B cell (primary cell): ENCODE results near the gene NAIF1. TPM values are rescaled to one million over a fixed set of nuclear protein-coding genes. Genes with fewer than 3 reads are reported as not detected.

ENCODE experiments used
- ATAC-seq: fragments of 200-7000 bp; cut with Tn5 transposase; one replicate; pipeline ENCODE4 v1.10.0; 2021; ENCODE audit warnings: low read depth, mild to moderate bottlenecking, moderate number of reproducible peaks, moderate library complexity
- CTCF ChIA-PET: fragments of 350-600 bp; sonication (Branson Sonifier 250); formaldehyde crosslinking; loops from one replicate; lab custom pipeline; 2021; ENCODE audit warnings: antibody characterized with exemption, inconsistent platforms; lab: Charles Lee
- POLR2A ChIA-PET: fragments of 350-600 bp; sonication (Branson Sonifier 250); formaldehyde crosslinking; loops from one replicate; lab custom pipeline; 2021; ENCODE audit warnings: antibody characterized with exemption; lab: Charles Lee
- DNase-seq: peaks from one replicate; pipeline ENCODE4 v3.0.0; 2013
- H2AFZ ChIP-seq: 2 replicates; pipeline ENCODE4 v1.6.1; 2012; ENCODE audit warnings: mild to moderate bottlenecking, low read depth, low read length; ENCODE audit not compliant: insufficient read depth, poor library complexity, severe bottlenecking
- H3K27ac ChIP-seq, 2 donors: 1 replicate in 1 of 2; 2 replicates in 1 of 2; pipeline ENCODE4 v1.5.1; 2012 to 2013; ENCODE audit warnings: low read length in 2 of 2, mild to moderate bottlenecking in 2 of 2, moderate library complexity in 1 of 2
- H3K27me3 ChIP-seq, 4 experiments: fragments of 200-600 bp in 1 of 4; sonication (generic) in 1 of 4; replicated peaks in 1 of 4; 1 replicate in 2 of 4; 2 replicates in 2 of 4; pipeline versions ENCODE4 v1.6.1 to v1.7.0; 2013 to 2016; ENCODE audit warnings: low read length in 3 of 4, mild to moderate bottlenecking in 2 of 4, mixed read lengths in 1 of 4, moderate library complexity in 1 of 4; ENCODE audit not compliant: insufficient read depth in 4 of 4, control insufficient read depth in 3 of 4; ENCODE audit errors: control extremely low read depth in 1 of 4
- H3K36me3 ChIP-seq, 2 experiments: replicated peaks in 1 of 2; 1 replicate in 1 of 2; 2 replicates in 1 of 2; pipeline versions ENCODE4 v1.6.1 to v1.7.1; 2013; ENCODE audit warnings: low read length in 1 of 2; ENCODE audit not compliant: insufficient read depth in 2 of 2, control insufficient read depth in 1 of 2; ENCODE audit errors: control extremely low read depth in 1 of 2, extremely low read depth in 1 of 2
- H3K4me1 ChIP-seq, 2 donors: fragments of 200-600 bp in 1 of 2; sonication (generic) in 1 of 2; 1 replicate in 1 of 2; 2 replicates in 1 of 2; pipeline versions ENCODE4 v1.5.1 to v1.6.1; 2013 to 2017; ENCODE audit warnings: low read length in 2 of 2; ENCODE audit not compliant: control insufficient read depth in 2 of 2, insufficient read depth in 2 of 2
- H3K4me2 ChIP-seq: replicated peaks from 2 replicates; pipeline ENCODE3; 2012; ENCODE audit warnings: mild to moderate bottlenecking, low read depth, low read length; ENCODE audit not compliant: poor library complexity, severe bottlenecking
- H3K4me3 ChIP-seq, 5 experiments: fragments of 200-600 bp in 1 of 5; sonication (generic) in 1 of 5; 1 replicate in 3 of 5; 2 replicates in 2 of 5; pipeline versions ENCODE4 v1.5.1 to v1.7.0; 2011 to 2016; ENCODE audit warnings: low read length in 4 of 5, mild to moderate bottlenecking in 4 of 5, low read depth in 2 of 5, control low read depth in 1 of 5, moderate library complexity in 1 of 5; ENCODE audit not compliant: insufficient read depth in 1 of 5; ENCODE audit errors: control extremely low read depth in 1 of 5, extremely low read depth in 1 of 5
- H3K79me2 ChIP-seq: fragments of 200-600 bp; sonication (generic); one replicate; pipeline ENCODE4 v1.6.0; 2016; ENCODE audit warnings: low read length; ENCODE audit not compliant: control insufficient read depth, insufficient read depth
- H3K9ac ChIP-seq: fragments of 200-600 bp; sonication (generic); 2 replicates; pipeline ENCODE4 v1.6.1; 2017; ENCODE audit warnings: mild to moderate bottlenecking, low read length, moderate library complexity
- H3K9me3 ChIP-seq, 3 donors: one replicate each; pipeline versions ENCODE4 v1.6.1 to v1.7.1; 2013; ENCODE audit warnings: low read length in 2 of 3; ENCODE audit not compliant: control insufficient read depth in 2 of 3, insufficient read depth in 1 of 3; ENCODE audit errors: control extremely low read depth in 1 of 3
- H4K20me1 ChIP-seq: 2 replicates; pipeline ENCODE4 v1.6.0; 2012; ENCODE audit warnings: mild to moderate bottlenecking, low read length; ENCODE audit not compliant: insufficient read depth, control insufficient read depth, poor library complexity, severe bottlenecking
- H3K27ac Mint-ChIP-seq: one replicate; pipeline ENCODE4 v1.8.0; 2021; ENCODE audit warnings: mixed read lengths
- H3K27me3 Mint-ChIP-seq: one replicate; pipeline ENCODE4 v1.8.0; 2021; ENCODE audit warnings: mixed read lengths
- H3K4me1 Mint-ChIP-seq: one replicate; pipeline ENCODE4 v1.8.0; 2021; ENCODE audit warnings: mixed read lengths
- H3K4me3 Mint-ChIP-seq: one replicate; pipeline ENCODE4 v1.8.0; 2021; ENCODE audit warnings: mixed read lengths
- H3K9me3 Mint-ChIP-seq: one replicate; pipeline ENCODE4 v1.8.0; 2022; ENCODE audit warnings: mixed read lengths; ENCODE audit not compliant: insufficient read depth
- EZH2 ChIP-seq: IDR thresholded peaks from 2 replicates; pipeline ENCODE4 v1.6.1; 2012; ENCODE audit warnings: borderline replicate concordance, low read depth, mild to moderate bottlenecking, moderate library complexity, low read length; ENCODE audit not compliant: insufficient read depth, poor library complexity, severe bottlenecking
- WGBS: methylation state at CpG from one replicate; pipeline ENCODE4 v1.1.5; 2013; ENCODE audit warnings: missing lambda C conversion rate; ENCODE audit not compliant: insufficient coverage; 5-methylcytosine and 5-hydroxymethylcytosine counted together
- intact Hi-C: fragments of 100-400 bp; cut with micrococcal nuclease; formaldehyde crosslinking; loops from one replicate; pipeline ENCODE4 v1.10.0; 2022
- polyA minus RNA-seq: library from RNA; depleted of rRNA, polyadenylated mRNA; stranded (reverse); fragments of >200 nt; gene quantifications from 2 replicates; pipeline ENCODE4 v1.2.3, GENCODE V29; 2012
- polyA plus RNA-seq: library from polyadenylated mRNA; depleted of rRNA; stranded (reverse); fragments of >200 nt; gene quantifications from 2 replicates; pipeline ENCODE4 v1.2.3, GENCODE V29; 2012
- total RNA-seq, 2 donors: library from RNA; stranded (reverse); fragments of 120-200 nt in 1 of 2; gene quantifications; 1 replicate in 1 of 2; 2 replicates in 1 of 2; pipeline versions ENCODE4 v1.2.3 to v1.2.4, GENCODE V29; 2013 to 2022
- TF ChIP-seq, protein P1 (sequence below): fragments of 200-600 bp; IDR thresholded peaks from one replicate; pipeline ENCODE4 v1.8.0; 2022; ENCODE audit warnings: antibody characterized with exemption, mild to moderate bottlenecking

The NAIF1 gene, protein sequence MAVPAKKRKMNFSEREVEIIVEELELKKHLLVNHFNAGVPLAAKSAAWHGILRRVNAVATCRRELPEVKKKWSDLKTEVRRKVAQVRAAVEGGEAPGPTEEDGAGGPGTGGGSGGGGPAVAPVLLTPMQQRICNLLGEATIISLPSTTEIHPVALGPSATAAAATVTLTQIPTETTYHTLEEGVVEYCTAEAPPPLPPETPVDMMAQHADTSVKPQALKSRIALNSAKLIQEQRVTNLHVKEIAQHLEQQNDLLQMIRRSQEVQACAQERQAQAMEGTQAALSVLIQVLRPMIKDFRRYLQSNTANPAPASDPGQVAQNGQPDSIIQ
- total RNA-seq = 11.4 and 12.9 TPM in 2 replicates
- 15.2 TPM for total RNA-seq (2013)
- polyA plus RNA-seq = 12.6 and 16.6 TPM in 2 replicates
- polyA minus RNA-seq = 18.6 and 20.9 TPM in 2 replicates

DNA sequence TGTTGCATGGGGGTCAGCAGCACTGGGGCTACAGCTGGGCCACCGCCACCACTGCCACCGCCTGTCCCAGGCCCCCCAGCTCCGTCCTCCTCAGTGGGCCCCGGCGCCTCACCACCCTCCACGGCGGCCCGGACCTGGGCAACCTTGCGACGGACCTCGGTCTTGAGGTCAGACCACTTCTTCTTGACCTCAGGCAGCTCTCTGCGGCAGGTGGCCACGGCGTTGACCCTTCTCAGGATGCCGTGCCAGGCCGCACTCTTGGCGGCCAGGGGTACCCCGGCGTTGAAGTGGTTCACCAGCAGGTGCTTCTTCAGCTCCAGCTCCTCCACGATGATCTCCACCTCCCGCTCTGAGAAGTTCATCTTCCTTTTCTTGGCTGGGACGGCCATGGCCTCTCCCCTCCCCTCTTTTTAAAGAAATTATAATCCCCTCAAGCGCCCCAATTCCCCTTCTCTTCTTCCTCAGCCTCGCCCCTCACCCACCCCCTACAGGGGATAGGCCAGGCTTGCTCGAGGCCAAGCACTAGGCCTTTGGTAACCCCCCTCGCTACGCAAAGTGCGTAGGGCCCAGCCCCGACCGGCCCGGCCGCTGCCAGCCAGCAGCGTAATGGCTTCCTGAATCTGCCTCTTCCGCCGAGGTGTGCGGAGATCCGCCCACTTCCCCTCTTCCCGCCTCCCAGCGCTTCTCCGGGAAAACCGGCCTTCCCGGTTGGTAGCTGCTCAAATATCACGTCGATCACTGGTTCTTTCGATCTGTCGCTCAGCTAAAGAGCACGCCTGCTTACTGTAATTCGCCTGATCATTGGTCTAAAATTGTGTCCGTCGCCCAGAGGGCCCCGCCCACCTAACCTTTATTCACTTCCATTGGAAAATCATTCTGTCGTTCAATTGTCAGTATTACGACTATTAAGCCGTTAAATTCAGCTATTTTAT, at the start of gene NAIF1:
NAIF1 (minus strand) TSS at position 608 of the 932 bp plus-strand sequence; CDS start at position 389, 219 bp downstream.
- POLR2A ChIA-PET = interaction anchor here (0.5 to 2.1 kb wide), 7 partner anchors 11 to 276 kb away, joined by 3 to 7 read pairs (median 5); partner anchors contain the start of gene EEIG1
- Histone ChIP-seq H3K9me3 (peaks cover 0 to 3% (median 0%) of the 10 kb centered on the region in 3 donors), H3K79me2 (peaks cover 79% of the 10 kb centered on the region), H3K4me2 (peak within 1 kb of the TSS; percentile 94), H3K36me3 (peaks cover 0 to 5% of the 10 kb centered on the region in 2 experiments), H3K27ac (peak within 1 kb of the TSS; percentile 82 to 95), H2AFZ (peak within 1 kb of the TSS; percentile 73), H3K9ac (peak within 1 kb of the TSS; percentile 91), H3K27me3 (no peaks in the 10 kb centered on the region), H3K4me3 (peak within 1 kb of the TSS; percentile 74 to 100 (median 98)), H4K20me1 (no peaks in the 10 kb centered on the region), H3K4me1 (peaks cover 59 to 74% of the 10 kb centered on the region in 2 donors)
- Mint-ChIP-seq H3K9me3 (no peaks in the 10 kb centered on the region), H3K4me3 (no peak within 1 kb of the TSS), H3K27me3 (no peaks in the 10 kb centered on the region), H3K4me1 (peaks cover 58% of the 10 kb centered on the region), H3K27ac (peak within 1 kb of the TSS; percentile 57)
- DNase-seq = peak; percentile 99
- intact Hi-C loops = loop anchor here (1.0 to 10.0 kb wide), 10 partner anchors 27 to 1768 kb away; partner anchors contain the start of genes C9orf78, CDK9, DOLPP1 and LRSAM1
- CTCF ChIA-PET = interaction anchor here (0.7 to 2.4 kb wide), 11 partner anchors 13 to 146 kb away, joined by 3 to 9 read pairs (median 5); no protein-coding TSS in a partner anchor
- 39% methylated on average over 51 of the region's 54 CpGs for WGBS
- ATAC-seq = peak; percentile 66
- no peak for TF ChIP-seq EZH2
- TF ChIP-seq, protein P1, sequence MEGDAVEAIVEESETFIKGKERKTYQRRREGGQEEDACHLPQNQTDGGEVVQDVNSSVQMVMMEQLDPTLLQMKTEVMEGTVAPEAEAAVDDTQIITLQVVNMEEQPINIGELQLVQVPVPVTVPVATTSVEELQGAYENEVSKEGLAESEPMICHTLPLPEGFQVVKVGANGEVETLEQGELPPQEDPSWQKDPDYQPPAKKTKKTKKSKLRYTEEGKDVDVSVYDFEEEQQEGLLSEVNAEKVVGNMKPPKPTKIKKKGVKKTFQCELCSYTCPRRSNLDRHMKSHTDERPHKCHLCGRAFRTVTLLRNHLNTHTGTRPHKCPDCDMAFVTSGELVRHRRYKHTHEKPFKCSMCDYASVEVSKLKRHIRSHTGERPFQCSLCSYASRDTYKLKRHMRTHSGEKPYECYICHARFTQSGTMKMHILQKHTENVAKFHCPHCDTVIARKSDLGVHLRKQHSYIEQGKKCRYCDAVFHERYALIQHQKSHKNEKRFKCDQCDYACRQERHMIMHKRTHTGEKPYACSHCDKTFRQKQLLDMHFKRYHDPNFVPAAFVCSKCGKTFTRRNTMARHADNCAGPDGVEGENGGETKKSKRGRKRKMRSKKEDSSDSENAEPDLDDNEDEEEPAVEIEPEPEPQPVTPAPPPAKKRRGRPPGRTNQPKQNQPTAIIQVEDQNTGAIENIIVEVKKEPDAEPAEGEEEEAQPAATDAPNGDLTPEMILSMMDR = no peak
